ENCODE results near the gene PID1. TPM values are rescaled to one million over a fixed set of nuclear protein-coding genes. Genes with fewer than 3 reads are reported as not detected.

The PID1 gene
- total RNA-seq, 1 donor from 2014 or later = 0.34 TPM

DNA sequence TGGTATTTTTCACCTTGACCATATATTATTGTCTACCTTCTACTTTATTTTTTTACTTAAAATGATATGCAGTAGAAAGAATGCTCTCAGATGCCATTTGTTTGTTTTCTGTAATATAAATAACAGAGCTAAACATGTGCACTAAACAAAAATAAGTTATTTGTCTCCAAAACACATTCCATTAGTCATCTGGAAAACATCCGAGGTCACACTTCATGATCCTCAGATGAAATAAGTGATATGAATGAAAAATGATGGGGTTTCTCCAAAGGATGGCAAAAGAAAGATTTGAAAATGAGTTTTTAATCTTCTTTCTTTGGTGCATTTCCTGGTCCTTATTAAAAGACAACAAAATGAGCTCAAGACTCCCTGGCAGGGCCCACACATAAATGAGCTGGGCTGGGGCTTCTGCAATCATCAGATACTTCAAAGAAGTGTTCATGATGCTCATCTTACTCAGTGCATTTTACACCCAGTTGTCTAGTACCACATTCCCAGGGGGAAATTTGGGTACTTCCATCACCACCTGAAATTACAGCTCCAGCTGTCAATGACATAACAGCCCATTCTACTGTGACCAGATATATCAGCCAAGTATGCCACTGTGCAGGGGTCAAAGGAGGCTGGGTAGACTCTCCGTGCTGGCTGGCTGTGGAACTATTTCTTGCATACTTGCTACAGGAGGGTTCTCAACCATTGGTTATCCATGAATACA, 283.5 kb downstream of the PID1 start:
- Mint-ChIP-seq H3K4me3 (ENCODE audit: low read depth) (no peak overlapping the region), H3K9me3 (ENCODE audit: low read depth) (peaks cover 41% of the 10 kb centered on the region), H3K27me3 (no peaks in the 10 kb centered on the region), H3K27ac (no peak overlapping the region), H3K4me1 (ENCODE audit: low read depth) (no peaks in the 10 kb centered on the region), H3K36me3 (ENCODE audit: insufficient read depth) (no peaks in the 10 kb centered on the region)
- TF ChIP-seq, protein P1, sequence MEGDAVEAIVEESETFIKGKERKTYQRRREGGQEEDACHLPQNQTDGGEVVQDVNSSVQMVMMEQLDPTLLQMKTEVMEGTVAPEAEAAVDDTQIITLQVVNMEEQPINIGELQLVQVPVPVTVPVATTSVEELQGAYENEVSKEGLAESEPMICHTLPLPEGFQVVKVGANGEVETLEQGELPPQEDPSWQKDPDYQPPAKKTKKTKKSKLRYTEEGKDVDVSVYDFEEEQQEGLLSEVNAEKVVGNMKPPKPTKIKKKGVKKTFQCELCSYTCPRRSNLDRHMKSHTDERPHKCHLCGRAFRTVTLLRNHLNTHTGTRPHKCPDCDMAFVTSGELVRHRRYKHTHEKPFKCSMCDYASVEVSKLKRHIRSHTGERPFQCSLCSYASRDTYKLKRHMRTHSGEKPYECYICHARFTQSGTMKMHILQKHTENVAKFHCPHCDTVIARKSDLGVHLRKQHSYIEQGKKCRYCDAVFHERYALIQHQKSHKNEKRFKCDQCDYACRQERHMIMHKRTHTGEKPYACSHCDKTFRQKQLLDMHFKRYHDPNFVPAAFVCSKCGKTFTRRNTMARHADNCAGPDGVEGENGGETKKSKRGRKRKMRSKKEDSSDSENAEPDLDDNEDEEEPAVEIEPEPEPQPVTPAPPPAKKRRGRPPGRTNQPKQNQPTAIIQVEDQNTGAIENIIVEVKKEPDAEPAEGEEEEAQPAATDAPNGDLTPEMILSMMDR (IDR thresholded peaks at IDR 0.05; ENCODE audit: unreplicated experiment) = no peak
- no peak for DNase-seq (ENCODE audit: low spot score, unreplicated experiment)

DNA sequence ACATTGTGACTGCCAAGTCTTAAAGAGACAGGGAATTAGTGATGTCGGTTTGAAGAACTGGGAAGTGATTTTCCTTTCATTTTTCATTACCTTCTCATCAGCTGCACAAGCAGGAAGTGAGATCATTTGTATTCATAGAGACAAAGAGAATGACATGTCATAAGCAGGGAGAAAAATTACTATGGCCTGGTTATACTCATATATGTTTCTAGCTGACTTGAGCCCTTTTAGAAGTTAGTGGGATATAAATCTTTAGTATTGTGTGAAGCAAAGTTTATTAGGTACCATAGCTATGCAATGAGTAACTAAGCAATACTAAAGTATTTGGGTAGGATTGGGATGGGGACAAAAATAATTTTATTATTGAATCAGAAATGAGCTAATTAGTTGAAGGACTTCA, 284.1 kb downstream of the PID1 start:
- no peaks in the 10 kb centered on the region for H3K27me3 Mint-ChIP-seq
- peaks cover 45% of the 10 kb centered on the region for H3K9me3 Mint-ChIP-seq (ENCODE audit: low read depth)
- no peaks in the 10 kb centered on the region for H3K36me3 Mint-ChIP-seq (ENCODE audit: insufficient read depth)
- H3K27ac Mint-ChIP-seq = no peak overlapping the region
- TF ChIP-seq, protein P1 (IDR thresholded peaks at IDR 0.05; ENCODE audit: unreplicated experiment) = no peak
- no peak overlapping the region for H3K4me3 Mint-ChIP-seq (ENCODE audit: low read depth)
- no peaks in the 10 kb centered on the region for H3K4me1 Mint-ChIP-seq (ENCODE audit: low read depth)
- DNase-seq (ENCODE audit: low spot score, unreplicated experiment) = no peak

DNA sequence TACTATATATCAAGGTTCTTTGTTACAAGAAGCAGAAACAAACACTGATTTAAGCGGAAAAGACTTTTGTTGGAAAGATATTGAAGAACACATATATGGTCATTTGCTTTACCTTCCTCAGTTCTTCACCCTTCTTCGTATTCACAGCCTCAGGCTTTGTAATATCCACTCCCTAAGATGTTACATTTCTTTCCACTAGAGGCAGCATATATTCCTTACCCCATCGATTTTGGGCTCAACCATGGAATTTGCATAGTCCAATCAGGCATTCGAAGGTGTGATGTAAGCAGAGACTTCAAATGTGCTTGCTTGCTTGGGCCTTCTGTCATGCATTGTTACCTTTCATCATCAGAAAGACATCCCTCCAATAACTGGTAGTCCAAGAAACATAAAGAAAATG, 287.4 kb downstream of the PID1 start:
- peaks cover 46% of the 10 kb centered on the region for H3K9me3 Mint-ChIP-seq (ENCODE audit: low read depth)
- no peaks in the 10 kb centered on the region for H3K4me1 Mint-ChIP-seq (ENCODE audit: low read depth)
- H3K4me3 Mint-ChIP-seq (ENCODE audit: low read depth) = no peak overlapping the region
- H3K27ac Mint-ChIP-seq = no peak overlapping the region
- no peaks in the 10 kb centered on the region for H3K27me3 Mint-ChIP-seq
- TF ChIP-seq, protein P1 (IDR thresholded peaks at IDR 0.05; ENCODE audit: unreplicated experiment) = no peak
- no peak for DNase-seq (ENCODE audit: low spot score, unreplicated experiment)
- no peaks in the 10 kb centered on the region for H3K36me3 Mint-ChIP-seq (ENCODE audit: insufficient read depth)

DNA sequence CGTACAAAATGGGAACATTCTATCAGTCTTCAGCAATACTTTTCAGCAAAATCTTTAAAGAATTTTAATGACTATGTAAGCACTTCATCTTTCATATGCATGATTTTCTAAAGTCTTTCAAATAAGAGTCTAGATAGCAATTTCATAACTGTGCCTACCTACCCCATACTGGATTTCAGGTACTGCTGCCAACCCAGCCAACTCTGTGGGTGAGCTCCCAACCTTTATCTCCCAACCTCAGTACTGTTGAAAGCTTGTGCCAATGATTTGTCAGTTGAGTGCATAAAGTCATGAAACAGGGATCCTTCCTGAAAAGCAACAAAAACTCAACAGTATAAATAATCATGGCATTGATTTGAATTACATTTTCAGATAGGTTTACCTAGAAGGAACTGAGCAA, 296.9 kb downstream of the PID1 start:
- H3K27me3 Mint-ChIP-seq = peaks cover 2% of the 10 kb centered on the region
- TF ChIP-seq, protein P1 (IDR thresholded peaks at IDR 0.05; ENCODE audit: unreplicated experiment) = no peak
- peaks cover 14% of the 10 kb centered on the region for H3K9me3 Mint-ChIP-seq (ENCODE audit: low read depth)
- H3K27ac Mint-ChIP-seq = no peak overlapping the region
- no peak for DNase-seq (ENCODE audit: low spot score, unreplicated experiment)
- peaks cover 8% of the 10 kb centered on the region for H3K4me1 Mint-ChIP-seq (ENCODE audit: low read depth)
- H3K36me3 Mint-ChIP-seq (ENCODE audit: insufficient read depth) = no peaks in the 10 kb centered on the region
- H3K4me3 Mint-ChIP-seq (ENCODE audit: low read depth) = no peak overlapping the region

Data from progenitor cell of endocrine pancreas (in vitro differentiated cells).